HG02938 (cell line): ENCODE data around the gene PCBP3.

Experiments used
- ATAC-seq: cut with Tn5 transposase; IDR thresholded peaks from one replicate; pipeline ENCODE4 v1.9.1; 2021; ENCODE audit warnings: mild to moderate bottlenecking, moderate library complexity; ENCODE audit not compliant: unreplicated experiment

PCBP3 gene

DNA sequence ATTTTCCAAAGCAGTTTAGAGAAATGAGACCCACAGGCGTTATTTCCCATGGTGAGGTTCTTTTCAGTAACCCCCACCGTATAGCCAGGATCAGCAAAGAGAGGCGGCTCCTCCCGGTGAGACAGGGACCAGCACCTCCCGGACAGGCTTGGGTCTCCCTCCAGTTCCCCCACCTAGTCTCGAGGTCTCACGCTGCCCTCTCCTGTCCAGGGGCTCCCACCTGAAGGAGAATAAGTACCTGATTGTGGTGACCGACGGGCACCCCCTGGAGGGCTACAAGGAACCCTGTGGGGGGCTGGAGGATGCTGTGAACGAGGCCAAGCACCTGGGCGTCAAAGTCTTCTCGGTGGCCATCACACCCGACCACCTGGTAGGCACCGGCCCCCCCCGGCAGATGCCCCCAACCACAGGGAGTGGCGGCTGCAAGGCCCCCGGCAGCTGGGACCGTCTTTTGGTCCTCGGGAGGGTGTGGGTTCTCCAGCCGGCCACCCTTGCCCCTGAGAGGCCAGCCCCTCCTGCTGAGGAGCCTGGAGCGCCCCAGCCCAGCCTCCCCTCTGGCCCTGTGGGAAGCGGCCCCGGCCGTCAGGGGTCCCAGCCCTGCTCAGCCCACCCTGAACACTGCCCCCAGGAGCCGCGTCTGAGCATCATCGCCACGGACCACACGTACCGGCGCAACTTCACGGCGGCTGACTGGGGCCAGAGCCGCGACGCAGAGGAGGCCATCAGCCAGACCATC lies 343.0 kb downstream of the PCBP3 start:
- no peak for ATAC-seq

DNA sequence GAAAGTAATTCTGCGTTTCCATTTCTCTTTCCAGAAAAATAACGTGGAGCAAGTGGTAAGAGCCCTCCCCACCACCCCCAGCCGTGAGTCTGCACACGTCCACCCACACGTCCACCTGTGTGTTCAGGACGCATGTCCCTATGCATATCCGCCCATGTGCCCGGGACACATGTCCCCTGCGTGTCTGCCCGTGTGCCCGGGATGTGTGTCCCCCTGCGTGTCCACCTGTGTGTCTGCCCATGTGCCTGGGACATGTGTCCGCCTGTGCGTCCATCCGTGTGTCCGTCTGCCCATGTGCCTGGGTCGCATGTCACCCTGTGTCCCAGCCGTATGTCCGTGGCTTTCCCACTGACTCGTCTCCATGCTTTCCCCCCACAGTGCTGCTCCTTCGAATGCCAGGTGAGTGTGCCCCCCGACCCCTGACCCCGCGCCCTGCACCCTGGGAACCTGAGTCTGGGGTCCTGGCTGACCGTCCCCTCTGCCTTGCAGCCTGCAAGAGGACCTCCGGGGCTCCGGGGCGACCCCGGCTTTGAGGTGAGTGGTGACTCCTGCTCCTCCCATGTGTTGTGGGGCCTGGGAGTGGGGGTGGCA lies 343.7 kb downstream of the PCBP3 start:
- no peak for ATAC-seq

DNA sequence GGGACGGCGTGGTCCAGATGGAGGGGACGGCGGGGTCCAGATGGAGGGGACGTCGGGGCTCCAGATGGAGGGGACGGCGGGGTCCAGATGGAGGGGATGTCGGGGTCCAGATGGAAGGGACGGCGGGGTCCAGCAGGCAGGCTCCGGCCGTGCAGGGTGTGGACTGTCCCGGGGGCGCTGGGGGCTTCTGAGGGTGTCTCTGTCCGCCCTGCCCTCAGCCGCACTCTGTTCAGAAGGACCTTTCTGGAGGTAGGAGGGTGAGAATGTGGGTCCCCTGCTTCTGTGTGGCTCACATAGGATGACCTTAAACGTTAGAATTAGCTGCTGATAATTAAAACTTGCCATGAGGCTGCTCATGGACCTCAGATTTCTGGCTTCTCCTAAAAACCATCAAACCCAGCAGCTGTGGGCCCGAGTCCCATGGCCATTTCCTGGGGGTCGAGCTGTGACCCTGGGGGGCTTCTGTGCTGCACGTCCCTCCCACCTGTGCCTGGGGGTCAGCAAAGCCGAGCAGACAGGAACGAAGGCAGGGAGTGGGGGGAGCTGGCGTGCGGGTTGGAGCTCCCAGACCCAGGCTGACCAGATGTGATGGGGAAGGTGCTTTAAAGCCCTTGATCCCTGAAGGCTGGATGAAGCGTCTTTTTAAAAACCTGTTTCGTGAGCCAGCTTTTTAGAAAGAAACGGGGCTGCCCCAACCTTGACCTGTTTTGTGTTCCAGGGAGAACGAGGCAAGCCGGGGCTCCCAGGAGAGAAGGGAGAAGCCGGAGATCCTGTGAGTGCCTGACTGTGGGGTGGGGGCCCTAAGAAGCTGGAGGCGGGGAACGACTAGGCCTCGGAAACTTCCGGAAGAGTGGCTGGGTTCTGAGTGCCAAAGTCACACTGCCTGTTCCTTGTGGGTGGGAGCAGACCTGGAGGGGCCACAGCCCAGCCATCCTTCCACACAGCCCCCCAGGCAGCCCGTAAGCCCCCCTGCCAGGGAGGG lies 345.1 kb downstream of the PCBP3 start:
- ATAC-seq = no peak

DNA sequence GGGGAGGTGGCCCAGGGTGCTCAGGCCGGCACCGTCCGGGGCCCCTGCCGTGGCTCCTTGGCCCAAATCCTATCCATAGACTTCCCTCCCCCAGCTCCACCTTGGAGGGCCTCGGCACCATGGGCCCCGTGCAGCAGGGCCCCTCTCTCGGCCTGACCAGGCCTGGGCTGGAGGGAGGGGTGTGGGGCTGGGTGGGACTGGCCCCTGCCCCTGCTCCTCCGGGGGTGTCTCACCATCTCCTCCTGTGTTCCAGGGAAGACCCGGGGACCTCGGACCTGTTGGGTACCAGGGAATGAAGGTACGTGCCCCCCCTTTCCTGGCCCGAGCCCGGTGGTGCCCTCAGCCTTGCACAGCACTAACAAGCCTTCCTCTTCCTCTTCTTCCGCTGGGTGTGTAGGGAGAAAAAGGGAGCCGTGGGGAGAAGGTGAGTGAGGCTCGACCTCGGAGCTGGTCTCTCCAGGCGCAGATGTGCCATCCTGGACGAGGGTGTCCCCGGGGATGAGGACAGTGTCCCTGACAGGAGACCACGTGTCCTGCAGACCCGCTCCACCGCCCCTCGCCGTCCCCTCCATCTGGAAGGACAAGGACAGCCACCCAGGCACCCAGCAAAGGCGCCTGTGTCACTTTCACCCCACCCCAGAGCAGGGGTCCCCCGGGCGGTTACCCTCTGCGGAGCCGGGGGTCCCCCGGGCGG lies 346.0 kb downstream of the PCBP3 start:
- ATAC-seq = no peak

DNA sequence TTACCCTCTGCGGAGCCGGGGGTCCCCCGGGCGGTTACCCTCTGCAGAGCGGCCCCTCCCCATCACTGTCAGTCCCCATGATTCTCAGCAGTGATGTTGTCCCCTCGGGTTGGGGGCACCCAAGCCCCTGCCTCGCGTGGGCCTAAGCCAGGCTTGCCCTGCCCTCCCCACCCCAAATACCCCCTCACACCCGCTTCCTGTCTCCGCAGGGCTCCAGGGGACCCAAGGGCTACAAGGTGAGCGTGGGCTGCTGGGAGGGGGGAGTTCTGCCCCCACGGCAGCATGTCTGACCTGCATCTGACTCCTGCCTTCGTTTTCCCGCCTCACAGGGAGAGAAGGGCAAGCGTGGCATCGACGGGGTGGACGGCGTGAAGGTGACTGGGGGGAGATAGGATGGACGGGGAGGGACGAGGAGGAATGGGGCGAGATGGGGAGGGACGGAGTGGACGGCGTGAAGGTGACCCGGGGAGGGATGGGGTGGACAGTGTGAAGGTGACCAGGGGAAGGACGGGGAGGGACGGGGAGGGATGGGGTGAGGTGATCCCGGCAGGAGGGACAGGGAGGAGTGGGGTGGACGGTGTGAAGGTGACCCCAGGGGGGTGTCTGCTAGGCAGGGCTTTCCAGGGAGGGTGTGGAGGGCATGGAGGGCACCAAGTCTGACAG lies 346.7 kb downstream of the PCBP3 start:
- ATAC-seq = no peak

DNA sequence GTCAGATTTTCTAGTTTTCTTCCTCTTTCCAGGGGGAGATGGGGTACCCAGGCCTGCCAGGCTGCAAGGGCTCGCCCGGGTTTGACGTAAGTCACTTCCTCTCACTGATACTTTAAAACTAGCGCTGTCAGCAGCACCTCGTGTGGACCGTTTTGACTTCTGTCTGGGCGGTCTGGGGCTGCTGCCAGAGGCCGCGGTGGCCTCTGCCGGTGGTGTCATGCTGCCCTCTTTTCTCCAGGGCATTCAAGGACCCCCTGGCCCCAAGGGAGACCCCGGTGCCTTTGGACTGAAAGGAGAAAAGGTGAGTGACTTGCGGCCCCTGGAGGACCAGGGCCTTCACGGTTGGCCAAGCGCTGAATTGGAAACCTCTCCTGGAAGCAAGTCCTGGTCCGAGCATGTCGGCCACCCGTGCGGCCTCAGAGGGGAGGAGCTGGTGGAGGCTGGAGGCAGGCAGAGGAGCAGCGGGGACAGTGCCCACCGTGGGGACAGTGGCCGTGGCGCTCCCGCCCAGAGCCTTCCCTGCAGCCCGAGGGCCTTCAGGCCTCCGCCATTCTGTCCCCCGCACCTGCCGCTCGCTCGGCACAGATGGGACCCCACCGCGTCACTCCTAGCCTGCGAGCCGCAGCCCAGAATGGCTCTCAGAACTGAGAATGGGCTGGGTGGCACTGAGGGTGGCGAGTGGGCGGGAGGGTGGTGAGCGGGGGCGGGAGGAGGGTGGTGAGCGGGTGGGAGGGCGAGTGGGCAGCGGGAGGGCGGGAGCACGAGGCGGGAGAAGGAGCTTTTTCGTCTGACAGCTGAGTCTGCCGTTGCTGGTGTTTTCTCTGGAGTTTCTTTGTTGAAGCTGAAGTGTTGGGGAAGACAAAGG lies 347.4 kb downstream of the PCBP3 start:
- no peak for ATAC-seq

DNA sequence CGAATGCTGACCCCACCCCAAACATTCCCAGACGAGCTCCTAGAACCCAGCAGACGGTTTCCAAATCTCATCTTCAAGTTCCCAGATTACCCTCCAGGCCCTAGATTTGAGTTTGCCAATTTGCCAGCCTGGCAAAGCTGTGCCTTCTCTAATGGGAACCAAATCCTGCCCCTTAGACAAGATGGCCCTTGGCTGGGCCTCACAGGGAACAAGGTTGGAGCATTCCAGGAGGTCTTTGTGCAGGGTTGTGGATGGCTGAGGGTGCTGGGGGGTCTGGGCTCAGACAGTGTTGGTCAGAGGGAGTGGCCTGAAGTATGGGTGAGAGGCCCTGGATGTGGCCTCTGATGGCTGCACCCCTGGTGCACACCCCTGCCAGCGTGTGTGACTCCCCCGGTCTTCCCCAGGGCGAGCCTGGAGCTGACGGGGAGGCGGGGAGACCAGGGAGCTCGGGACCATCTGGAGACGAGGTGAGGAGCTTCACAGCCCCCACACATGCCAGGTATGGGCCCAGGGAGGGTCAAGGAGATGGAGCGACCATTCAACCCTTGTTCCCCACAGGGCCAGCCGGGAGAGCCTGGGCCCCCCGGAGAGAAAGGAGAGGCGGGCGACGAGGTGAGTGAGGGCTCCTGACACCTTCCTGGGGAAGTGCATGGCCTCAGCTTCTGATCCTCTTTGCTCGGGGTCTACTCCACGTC lies 348.2 kb downstream of the PCBP3 start:
- no peak for ATAC-seq
